Smooth muscle cell (in vitro differentiated cells): ENCODE measurements around the gene UBL4A. TPM values are rescaled to one million over a fixed set of nuclear protein-coding genes. Genes with fewer than 3 reads are reported as not detected.

ENCODE experiments used
- DNase-seq: peaks from one replicate; lab custom pipeline; 2025; ENCODE audit not compliant: unreplicated experiment; lab: John Stamatoyannopoulos, UW
- H2AFZ ChIP-seq: fragments of 200-600 bp; sonication (generic); 2 replicates; pipeline ENCODE4 v1.6.0; 2016; ENCODE audit warnings: antibody characterized with exemption, low read depth, mild to moderate bottlenecking
- H3F3A ChIP-seq: fragments of 200-600 bp; sonication (generic); 2 replicates; pipeline ENCODE4 v1.6.0; 2017; ENCODE audit warnings: antibody characterized with exemption, low read depth
- H3K27ac ChIP-seq: fragments of 200-600 bp; sonication (generic); 2 replicates; pipeline ENCODE4 v1.5.1; 2016; ENCODE audit warnings: low read depth, mild to moderate bottlenecking
- H3K27me3 ChIP-seq: fragments of 200-600 bp; sonication (generic); 2 replicates; pipeline ENCODE4 v1.6.1; 2016; ENCODE audit warnings: low read depth, mild to moderate bottlenecking
- H3K36me3 ChIP-seq: fragments of 200-600 bp; sonication (generic); 2 replicates; pipeline ENCODE4 v1.5.1; 2016; ENCODE audit warnings: low read depth
- H3K4me1 ChIP-seq: fragments of 200-600 bp; sonication (generic); 2 replicates; pipeline ENCODE4 v1.5.1; 2016; ENCODE audit warnings: low read depth
- H3K4me2 ChIP-seq: fragments of 200-600 bp; sonication (generic); 2 replicates; pipeline ENCODE4 v1.6.0; 2016; ENCODE audit warnings: mild to moderate bottlenecking
- H3K4me3 ChIP-seq: fragments of 200-600 bp; sonication (generic); 2 replicates; pipeline ENCODE4 v1.5.1; 2016; ENCODE audit warnings: mild to moderate bottlenecking
- H3K79me2 ChIP-seq: fragments of 200-600 bp; sonication (generic); 2 replicates; pipeline ENCODE4 v1.6.0; 2016; ENCODE audit warnings: low read depth, mild to moderate bottlenecking
- H3K9ac ChIP-seq: fragments of 200-600 bp; sonication (generic); 2 replicates; pipeline ENCODE4 v1.6.0; 2016; ENCODE audit warnings: low read depth
- H3K9me3 ChIP-seq: fragments of 200-600 bp; sonication (generic); replicated peaks from 2 replicates; pipeline ENCODE4 v1.5.1; 2016; ENCODE audit warnings: low read depth
- H4K20me1 ChIP-seq: fragments of 200-600 bp; sonication (generic); 2 replicates; pipeline ENCODE4 v1.6.0; 2016; ENCODE audit warnings: low read depth
- WGBS: methylation state at CpG from one replicate; pipeline ENCODE4 v1.1.7; 2016; ENCODE audit warnings: low lambda C conversion rate; 5-methylcytosine and 5-hydroxymethylcytosine counted together
- polyA plus RNA-seq: library from polyadenylated mRNA; unstranded; fragments of >200 nt; fragmentation: Nextera tagmentation; extraction: Ambion mirVana; gene quantifications from 2 replicates; pipeline ENCODE4 v1.2.1, GENCODE V29; 2016
- total RNA-seq: library from RNA; depleted of rRNA; stranded (reverse); fragments of >200 nt; gene quantifications from 2 replicates; pipeline ENCODE4 v1.2.3, GENCODE V29; 2014
- TF ChIP-seq, protein P1 (sequence below): fragments of 200-600 bp; sonication (generic); IDR thresholded peaks from 2 replicates; pipeline ENCODE4 v1.5.1; 2017; ENCODE audit warnings: borderline replicate concordance, mild to moderate bottlenecking, antibody characterized with exemption; ENCODE audit not compliant: insufficient read depth, poor library complexity, severe bottlenecking

UBL4A gene
- total and polyA plus RNA-seq, 2 experiments from 2014 or later: 42.1 to 46.9 TPM

DNA sequence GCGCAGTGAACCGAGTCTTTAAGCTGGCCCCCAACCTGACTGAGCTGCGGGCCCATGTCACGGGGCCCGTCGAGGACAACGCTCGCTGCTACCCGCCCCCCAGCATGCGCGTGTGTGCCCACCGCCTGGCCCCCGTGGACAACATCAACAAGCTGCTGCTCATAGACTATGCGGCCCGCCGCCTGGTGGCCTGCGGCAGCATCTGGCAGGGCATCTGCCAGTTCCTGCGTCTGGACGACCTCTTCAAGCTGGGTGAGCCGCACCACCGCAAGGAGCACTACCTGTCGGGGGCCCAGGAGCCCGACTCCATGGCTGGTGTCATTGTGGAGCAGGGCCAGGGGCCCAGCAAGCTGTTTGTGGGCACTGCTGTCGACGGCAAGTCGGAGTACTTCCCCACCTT, 26.1 kb downstream of the UBL4A start:
- Histone ChIP-seq H3K27ac (no peak overlapping the region), H3K9ac (no peak overlapping the region), H3K4me1 (peaks cover 6% of the 10 kb centered on the region), H3K79me2 (peaks cover 37% of the 10 kb centered on the region), H3K4me3 (peak overlapping the region; percentile 64), H3F3A (no peaks in the 10 kb centered on the region), H3K27me3 (no peaks in the 10 kb centered on the region), H4K20me1 (peaks cover 57% of the 10 kb centered on the region), H3K9me3 (no peaks in the 10 kb centered on the region), H3K36me3 (no peaks in the 10 kb centered on the region), H3K4me2 (peak overlapping the region; percentile 88), H2AFZ (no peak overlapping the region)
- 88% methylated on average over 26 of the region's 26 CpGs for WGBS
- TF ChIP-seq, protein P1, sequence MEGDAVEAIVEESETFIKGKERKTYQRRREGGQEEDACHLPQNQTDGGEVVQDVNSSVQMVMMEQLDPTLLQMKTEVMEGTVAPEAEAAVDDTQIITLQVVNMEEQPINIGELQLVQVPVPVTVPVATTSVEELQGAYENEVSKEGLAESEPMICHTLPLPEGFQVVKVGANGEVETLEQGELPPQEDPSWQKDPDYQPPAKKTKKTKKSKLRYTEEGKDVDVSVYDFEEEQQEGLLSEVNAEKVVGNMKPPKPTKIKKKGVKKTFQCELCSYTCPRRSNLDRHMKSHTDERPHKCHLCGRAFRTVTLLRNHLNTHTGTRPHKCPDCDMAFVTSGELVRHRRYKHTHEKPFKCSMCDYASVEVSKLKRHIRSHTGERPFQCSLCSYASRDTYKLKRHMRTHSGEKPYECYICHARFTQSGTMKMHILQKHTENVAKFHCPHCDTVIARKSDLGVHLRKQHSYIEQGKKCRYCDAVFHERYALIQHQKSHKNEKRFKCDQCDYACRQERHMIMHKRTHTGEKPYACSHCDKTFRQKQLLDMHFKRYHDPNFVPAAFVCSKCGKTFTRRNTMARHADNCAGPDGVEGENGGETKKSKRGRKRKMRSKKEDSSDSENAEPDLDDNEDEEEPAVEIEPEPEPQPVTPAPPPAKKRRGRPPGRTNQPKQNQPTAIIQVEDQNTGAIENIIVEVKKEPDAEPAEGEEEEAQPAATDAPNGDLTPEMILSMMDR: no peak
- DNase-seq: no peak

DNA sequence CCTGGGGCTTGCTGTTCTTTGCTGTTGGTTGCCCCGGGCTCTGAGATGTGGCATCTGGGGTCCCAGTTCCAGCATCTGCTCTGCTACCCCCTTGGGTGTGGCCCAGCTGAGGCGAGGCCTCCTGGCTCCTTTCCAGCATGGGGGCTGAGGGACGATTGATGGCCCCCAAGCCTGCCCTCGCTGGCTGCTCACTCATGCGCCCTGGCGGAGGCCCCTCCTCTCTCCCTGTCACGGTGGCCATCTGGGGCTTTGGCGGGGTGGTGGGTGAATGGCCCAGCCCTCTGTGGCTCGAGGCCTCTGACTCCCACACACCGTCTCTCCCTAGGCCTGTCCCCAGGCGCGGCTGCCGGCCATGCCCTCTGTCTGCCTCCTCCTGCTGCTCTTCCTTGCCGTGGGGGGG, 26.6 kb downstream of the UBL4A start:
- H3K9me3 ChIP-seq: no peaks in the 10 kb centered on the region
- H3K79me2 ChIP-seq: peaks cover 37% of the 10 kb centered on the region
- peaks cover 53% of the 10 kb centered on the region for H4K20me1 ChIP-seq
- DNase-seq: no peak
- WGBS: 64% methylated on average over 14 of the region's 14 CpGs
- H3K4me3 ChIP-seq: peak overlapping the region; percentile 64
- H3K36me3 ChIP-seq: no peaks in the 10 kb centered on the region
- H3K4me1 ChIP-seq: peaks cover 6% of the 10 kb centered on the region
- no peak overlapping the region for H3K27ac ChIP-seq
- TF ChIP-seq, protein P1: no peak
- peak overlapping the region; percentile 88 for H3K4me2 ChIP-seq
- no peaks in the 10 kb centered on the region for H3F3A ChIP-seq
- no peak overlapping the region for H2AFZ ChIP-seq
- no peaks in the 10 kb centered on the region for H3K27me3 ChIP-seq
- H3K9ac ChIP-seq: no peak overlapping the region

DNA sequence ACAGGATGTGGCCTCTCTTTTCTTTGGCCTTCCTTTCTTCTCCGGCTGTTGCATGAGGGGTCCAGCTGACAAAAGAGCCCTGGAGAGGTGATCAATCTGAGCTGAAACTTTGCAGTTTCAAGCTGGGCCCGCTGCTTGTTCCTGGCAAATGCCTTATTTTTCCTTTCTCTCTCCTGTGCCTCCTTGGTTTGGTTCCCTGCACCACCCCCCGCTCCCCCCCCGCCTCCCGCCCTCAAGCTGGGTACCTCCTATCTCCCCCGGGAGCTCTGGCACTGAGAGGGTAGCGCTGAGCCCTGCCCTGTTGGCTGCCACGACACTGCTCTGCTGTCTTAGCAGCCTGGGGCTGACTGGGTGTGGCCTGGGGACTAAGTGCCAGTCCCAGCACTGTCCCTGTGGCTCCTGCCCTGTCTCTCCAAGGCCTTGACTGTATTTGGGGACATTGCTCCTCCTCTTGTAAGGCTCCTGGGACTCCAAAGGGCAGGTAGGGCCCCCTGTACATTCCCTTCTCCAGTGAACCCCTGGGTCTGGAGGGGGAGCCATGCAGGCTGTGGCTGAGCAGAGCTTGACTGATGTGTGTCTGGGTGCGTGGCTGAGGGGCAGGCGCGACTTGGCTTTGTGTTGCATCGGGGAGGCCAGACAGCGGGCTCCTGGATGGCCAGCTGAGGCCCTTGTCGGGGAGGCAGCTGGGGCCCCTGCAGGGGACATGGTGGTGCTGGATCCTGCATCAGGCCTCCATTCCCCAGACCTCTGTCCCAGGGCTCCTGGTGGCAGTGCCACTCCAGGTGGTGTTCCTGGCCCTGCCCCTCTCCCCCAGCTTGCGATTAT, 27.2 kb downstream of the UBL4A start:
- WGBS: 59% methylated on average over 15 of the region's 15 CpGs
- Histone ChIP-seq H3K36me3 (no peaks in the 10 kb centered on the region), H3K4me1 (peaks cover 6% of the 10 kb centered on the region), H3F3A (no peaks in the 10 kb centered on the region), H3K9me3 (no peaks in the 10 kb centered on the region), H3K79me2 (peaks cover 37% of the 10 kb centered on the region), H3K4me2 (peak overlapping the region; percentile 88), H3K9ac (peak overlapping the region; percentile 60), H2AFZ (no peak overlapping the region), H3K27ac (no peak overlapping the region), H4K20me1 (peaks cover 46% of the 10 kb centered on the region), H3K4me3 (peak overlapping the region; percentile 64), H3K27me3 (no peaks in the 10 kb centered on the region)
- TF ChIP-seq, protein P1: no peak
- no peak for DNase-seq
